GM18511 (cell line): ENCODE results near the gene SPACA7.

Source experiments
- ATAC-seq: cut with Tn5 transposase; IDR thresholded peaks from one replicate; pipeline ENCODE4 v1.9.1; 2021; ENCODE audit warnings: mild to moderate bottlenecking, moderate library complexity; ENCODE audit not compliant: unreplicated experiment

Gene SPACA7, protein sequence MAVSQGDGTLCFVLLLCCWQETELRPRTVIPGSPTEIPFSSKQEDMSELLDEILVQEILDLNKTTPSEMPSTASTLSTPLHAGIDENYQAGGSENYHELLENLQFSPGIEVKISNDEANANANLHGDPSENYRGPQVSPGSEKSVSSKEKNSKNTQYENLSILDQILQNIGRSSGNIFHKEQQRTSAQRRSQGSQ

DNA sequence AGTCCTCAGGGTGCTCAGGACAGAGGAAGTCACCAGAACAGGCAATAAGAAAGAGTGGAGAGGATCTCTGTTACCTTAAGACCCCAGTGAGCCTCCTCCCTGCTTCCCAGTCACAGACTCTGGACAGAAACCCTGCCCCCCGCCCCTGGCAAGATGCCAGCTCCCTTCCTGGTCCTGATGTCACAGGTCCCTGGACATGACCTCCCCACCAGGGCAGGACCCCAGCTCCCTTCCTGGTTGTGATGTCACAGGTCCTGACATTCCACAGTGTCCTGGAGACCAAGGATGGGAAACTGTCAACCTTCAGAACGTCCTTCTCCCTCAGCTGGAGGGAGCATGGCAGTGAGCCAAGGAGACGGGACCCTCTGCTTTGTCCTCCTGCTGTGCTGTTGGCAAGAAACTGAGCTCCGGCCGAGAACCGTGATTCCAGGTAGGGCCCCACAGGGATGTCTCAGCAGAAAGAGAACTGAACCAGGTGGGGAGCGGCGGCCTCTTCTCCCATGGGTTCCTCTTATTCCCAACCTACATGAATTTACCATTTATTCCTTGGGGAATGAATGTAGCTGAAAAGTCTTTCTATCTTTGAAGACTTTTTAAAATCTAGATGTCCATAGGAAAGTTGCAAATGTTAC is at the start of gene SPACA7:
Gene SPACA7 (plus strand): TSS at position 306 of the 632 bp plus-strand sequence. CDS start 31 bp downstream, at position 337.
- no peak for ATAC-seq

DNA sequence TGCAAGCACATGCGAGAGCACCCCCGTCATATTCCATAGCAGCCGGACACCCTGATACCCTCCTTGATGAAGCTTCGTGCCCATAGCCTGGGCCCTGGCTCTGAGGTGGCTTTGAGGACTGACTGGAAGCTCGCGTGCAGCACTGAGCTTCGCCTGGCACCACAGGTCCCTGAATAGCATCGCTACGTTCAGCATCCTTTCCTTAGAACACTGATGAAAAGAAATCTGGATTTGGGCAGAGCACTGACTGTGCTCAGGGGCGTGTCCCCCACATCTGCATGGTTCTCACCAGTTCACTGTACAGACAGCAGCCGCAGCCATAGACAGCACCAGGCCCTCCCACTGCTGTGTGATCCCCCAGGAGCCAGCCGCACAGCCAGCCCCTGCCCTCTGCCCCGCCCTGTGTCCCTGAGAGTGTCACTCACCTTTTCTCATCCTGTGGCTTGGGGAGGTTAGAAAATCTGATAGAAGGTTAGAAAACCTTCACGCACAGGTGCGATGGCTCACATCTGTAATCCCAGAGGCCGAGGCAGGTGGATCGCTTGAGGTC is 49.3 kb upstream of the SPACA7 start:
- ATAC-seq = no peak

DNA sequence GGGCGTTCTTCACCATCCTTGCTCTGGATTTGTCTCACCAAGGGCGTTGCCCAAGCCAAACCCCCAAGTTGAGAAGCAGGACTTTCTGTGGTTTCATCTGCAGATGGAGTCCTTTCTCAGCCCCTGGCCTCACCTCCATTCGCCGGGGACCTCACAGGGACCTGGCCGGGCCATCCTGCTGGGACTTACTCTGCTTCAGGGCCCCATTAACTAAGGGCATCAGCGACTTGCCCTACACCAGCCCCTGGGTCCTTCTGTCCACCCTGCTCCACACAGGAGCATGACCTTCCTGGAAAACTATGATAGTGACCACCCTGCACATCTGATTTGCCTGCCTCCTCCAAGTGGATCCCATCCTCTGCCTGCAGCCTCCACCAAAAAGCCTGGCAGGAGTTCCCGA is 47.2 kb upstream of the SPACA7 start:
- ATAC-seq = no peak

DNA sequence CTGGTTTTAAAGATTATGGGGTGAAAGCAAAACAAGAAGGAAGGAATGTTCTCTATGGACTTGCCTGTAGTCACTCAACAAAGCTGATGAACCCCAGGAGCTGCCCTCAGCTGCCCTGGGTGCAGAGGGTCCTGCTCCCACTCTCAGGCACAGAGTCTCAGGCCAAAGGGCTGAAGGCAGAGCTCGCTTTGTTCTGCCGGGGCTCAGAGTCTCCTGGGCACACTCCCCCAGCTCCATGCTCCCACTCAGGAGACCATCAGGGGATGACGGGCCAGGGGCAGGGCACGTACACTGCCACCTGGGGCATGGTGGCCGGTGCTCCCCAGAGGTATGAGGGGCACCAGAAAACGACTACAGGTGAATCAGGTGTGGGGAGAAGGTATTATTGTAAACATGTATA is 46.8 kb upstream of the SPACA7 start:
- ATAC-seq = no peak

DNA sequence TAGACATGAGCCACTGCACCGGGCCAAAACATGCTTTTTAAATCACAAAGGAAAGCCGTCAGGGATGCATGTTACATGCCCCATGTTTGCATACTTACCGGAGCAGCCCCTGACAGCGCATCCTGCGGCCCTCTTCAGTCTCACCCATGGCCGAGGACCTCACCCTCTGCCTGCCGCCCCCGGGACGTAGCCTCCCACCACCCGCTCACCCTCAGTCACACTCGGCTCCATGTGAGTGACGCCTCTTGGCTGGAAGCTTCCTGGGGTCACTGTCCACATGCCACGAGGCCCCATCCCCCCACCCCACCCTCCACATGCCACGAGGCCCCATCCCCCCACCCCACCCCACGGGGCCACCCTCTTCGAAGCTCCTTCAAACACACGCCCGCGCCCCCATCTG is 46.1 kb upstream of the SPACA7 start:
- no peak for ATAC-seq

DNA sequence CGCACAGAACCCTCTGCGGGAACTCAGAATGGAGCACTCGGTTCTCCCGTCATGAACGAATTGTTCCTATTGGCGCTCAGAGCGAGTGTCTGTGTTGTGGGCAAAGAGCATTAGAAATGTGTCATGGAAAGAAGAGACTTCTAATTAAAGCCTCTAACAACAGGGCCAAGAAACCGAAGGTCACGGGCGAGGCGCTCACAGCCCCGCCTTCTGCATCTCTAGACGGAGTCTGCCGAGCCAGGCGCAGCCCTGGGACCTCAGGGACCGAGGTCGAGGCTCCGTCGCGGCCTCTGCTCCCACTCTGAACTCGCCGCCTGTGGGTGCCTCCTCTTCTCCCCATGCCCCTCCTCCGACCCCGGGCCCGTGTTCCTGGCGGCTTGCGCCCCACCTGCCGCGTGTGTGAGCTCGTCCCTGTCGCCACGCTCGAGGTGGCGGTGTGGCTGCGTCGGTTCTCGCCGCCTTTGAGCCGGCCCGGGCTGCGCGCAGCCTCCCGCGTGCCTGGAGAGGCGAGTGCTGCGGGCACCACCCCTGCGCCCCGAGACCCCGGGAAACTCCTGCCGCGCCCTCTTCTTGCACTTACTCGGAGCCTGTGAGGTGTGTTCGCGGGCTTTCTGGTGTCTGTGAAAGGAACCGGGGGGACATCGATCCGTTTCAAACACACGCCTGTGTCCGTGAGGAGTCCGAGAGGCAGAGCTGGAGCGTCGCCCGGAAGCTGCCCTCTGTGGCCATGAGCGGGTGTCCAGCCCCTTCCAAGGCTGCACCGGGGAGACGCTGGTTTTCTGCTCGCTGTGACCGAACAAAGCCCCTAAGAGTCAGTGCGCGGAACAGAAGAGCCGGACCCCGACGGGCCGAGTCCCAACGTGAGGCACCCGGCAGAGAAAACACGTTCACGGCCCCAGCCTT is 45.4 kb upstream of the SPACA7 start:
- ATAC-seq = no peak

DNA sequence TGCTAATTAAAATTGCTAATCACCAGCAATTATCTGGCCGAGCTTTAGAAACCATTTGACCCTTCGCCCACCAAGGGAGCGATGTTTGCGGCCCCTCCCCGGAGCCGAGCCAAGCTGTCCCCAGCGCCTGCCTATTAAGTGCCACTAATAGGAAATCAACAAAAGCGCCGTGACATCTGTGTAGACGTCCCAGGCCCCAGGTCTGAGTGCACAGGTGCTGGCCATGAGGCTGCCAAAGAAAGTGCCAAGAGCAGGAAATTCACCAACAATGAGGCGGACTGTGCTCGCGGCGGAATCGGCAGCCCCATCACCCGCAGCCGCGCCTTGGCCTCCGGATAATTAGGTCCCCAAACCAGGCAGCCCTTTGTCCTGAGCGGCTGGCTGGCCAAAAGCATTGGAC is 44.5 kb upstream of the SPACA7 start:
- no peak for ATAC-seq

DNA sequence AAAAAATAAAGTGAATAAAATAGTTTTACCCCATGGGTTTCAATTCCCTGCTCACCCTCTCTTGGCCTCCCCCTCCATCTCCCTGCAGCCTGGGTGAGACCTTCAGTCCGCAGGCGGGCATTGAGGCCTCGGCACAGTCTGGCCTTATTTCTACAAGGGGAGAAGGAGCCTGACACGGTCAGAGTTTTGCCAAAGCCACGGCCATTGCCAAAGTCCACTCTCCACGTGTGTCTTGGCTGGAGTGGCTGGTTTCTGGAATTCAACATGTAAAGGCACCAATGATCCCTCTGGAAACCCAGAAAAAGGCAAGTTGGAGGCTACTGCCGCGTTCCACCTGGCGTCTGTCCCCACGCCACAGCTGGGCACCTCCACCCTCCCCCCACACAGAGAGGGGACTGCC is 43.4 kb upstream of the SPACA7 start:
- no peak for ATAC-seq

DNA sequence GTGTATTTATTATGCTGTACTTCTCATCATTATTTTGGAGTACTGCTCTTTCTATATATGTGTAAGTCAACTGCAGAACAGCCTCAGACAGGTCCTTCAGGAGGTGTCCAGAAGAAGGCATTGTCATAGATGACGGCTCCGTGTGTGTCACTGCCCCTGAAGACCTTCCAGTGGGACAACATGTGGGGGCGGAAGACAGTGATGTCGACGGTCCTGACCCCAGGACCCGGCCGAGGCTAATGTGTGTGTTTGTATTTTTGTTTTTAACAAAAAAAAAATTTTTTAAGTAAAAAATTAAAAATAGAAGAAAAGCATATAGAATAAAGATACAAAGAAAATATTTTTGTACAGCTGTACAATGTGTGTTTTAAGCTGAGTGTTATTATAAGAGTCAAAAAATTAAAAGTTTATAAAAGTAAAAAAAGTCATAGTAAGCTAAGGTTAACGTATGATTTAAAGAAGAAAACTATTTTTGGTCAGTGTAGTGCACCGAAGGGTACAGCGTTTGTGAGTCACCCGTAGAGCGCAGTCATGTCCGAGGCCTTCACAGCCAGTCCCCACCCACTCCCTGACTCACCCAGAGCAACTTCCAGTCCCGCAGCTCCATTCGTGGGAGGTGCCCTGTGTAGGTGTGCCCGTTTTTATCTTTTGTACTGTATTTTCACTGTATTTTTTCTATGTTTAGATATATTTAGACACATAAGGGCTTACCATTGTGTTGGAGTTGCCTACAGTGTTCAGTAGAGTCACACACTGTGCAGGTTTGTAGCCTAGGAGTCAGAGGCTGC is 42.2 kb upstream of the SPACA7 start:
- no peak for ATAC-seq

DNA sequence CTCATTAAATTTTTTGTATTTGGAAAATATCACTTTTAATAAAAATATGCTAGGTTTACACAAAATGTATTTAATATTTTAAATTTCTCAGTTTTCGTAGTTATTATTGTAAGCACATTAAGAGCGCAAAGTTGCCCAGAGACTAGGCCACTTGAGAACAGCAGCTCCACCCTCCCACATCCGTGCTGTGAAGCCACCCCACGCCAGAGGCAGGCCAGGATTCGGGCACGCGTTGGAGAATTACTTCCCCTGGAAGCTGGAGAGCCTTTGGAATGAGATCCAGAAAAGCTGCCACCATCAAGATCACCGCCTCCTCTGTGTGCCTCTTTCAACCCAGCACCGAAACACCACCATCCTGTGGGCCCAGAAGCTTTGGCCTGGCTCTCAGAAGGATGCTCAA is 41.0 kb upstream of the SPACA7 start:
- ATAC-seq = no peak

DNA sequence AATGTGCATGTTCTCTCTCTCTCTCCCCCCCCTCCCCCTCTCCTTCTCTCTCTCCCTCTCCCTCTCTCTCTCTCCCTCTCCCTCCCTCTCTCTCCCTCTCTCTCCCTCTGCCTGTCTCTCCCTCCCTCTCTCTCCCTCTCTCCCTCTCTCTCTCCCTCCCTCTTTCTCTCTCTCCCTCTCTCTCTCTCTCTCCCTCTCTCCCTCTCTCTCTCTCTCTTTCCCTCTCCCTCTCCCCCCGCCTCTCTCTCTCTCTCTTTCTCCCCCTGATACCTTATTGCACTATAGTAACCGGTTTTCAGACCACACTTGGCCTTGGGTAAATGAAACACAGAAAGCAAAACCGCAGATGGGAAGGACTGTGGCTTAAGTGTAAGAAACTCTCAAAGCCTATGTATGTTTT is 34.7 kb upstream of the SPACA7 start:
- ATAC-seq = no peak

DNA sequence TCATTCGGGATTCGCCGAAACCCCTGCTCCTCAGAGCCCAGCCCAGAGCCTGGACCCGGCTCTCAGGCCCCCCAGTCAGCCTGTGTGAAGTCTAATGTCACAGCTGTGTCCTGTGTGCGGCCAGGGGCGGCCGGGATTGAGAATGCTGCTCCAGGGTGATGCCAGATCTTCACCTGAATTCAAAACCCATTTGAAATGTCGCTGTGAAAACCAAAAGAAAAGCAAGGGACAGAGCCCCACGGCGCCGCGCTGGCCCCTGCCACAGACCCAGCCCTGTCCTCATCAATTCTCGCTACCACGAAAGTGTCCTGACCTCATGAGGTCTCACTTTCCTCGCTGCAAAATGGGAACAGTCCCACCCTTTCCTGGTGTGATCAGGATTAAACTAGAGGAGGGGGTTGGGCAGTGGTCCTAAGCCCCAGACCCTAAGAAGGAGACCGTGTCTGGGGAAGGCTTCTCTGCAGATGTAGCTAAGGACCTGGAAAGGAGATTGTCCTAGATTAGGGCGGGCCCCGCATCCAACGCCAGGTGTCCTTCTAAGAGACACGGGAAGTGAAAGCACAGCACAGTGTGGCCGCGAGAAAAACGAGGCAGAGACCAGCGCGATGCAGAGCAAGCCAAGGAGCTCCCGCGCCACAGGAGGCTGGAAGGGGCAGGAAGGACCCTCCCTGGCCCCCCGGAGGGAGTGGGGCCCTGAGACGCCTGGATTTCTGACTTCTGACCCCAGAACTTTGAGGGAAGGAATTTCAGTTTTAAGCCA is 34.0 kb upstream of the SPACA7 start:
- ATAC-seq = no peak

DNA sequence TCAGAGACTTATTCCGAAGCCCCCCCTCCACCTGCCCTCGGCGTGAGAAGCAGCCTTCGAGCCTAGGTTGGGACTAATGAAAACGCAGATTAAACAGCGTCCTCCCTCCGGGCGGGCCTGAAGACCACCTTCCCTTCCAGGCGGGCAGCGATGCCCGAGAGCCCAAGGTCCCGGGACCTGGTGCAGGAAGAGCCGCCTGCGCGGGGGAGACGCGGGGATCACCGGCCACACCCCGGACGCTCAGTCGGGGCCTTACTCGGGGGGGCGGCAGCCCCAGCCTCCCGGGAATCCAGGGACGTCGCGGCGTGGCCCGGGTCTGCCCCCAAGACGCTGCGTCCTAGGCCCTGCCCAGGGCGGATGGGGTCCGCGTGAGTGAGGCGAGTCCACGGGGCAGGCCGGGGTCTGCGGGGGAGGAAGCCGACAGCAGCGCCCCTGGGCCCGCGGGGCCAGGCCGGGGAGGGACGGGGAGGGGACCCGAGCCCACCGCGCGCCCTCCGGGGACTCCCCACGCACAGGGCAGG is 33.3 kb upstream of the SPACA7 start:
- no peak for ATAC-seq

DNA sequence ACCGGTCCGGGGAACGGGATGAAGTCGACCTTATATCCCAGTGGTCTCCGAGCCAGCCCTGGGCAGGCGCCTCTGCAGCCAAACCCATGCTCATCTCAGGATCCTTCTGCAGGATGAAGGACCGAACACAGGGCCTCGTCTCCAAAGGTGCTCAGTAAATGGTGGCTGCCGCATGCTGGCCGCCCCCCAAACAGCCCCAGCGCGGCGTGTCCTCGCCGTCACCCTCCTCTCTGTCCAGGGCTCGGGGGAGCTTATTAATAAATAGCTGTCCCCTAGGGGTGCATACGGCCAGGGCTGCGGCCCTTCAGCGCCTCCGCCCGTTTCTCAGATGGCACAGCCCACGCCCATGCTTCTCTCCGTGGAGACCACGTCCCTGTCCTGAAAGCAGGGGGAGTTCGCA is 32.6 kb upstream of the SPACA7 start:
- ATAC-seq = no peak

DNA sequence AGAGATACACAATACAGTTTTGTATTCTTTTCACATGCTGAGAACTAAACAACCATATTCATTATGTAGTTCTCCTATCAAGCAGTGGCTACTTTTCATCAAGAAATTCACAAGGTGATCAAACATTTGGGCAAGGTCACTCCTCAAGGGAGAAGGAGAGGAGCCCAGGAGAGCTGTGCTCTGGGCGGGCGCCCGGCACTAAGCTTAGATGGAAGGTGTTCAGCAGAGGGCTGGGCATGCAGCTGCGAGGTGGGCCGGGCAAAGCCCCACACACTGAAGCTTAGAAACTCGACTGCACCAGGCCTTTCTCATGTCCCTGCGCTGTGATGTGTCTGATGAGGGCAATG is 30.4 kb upstream of the SPACA7 start:
- ATAC-seq = no peak

DNA sequence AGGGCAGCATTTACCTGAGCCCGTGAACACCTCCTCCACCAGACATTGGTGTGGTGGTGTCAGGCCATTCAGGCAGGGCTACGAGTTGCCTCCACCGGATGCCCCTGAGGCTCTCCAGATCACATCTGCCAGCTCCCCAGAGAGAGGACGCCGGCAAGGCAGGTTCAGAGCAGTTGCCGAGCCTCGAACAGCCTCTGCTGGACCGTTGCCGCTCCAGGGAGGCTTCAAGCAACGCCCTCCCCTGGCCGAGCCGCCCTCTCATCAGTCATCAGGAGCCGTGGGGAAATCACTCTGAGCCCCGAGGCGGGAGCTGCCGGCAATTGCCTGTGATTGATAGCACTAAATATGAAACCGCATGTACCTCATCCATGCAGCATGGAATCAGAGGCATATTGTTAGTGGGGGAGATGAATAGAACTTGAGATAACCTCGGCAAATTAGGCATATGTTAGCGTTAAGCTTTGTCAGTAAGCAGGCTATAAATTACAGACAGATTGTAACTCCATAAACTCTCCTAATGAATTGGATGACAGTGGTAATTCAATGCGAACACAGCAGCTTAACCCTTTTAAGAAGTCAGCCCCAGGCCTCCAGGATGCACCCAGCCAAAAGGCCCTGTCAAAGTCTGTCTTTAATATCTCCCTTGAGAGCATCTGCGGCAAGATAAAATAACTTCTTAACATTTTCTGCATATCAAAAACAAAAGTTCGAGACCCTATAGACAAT is 29.8 kb upstream of the SPACA7 start:
- no peak for ATAC-seq

DNA sequence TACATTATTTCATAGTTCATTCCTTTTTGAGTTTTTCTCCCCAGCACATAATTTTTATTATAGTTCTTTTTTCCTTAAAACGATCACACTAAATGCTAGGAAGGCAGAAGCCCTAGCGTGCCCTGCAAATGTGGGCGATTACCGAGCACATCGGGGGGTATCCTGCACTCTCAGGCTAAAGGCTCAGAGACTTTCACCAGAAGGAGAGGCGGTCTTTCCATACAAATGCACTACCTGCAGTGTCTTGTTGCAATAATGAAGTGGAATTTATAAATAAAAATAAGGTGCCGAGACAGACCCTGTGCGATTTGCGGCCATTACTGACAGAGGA is 29.3 kb upstream of the SPACA7 start:
- ATAC-seq = no peak

DNA sequence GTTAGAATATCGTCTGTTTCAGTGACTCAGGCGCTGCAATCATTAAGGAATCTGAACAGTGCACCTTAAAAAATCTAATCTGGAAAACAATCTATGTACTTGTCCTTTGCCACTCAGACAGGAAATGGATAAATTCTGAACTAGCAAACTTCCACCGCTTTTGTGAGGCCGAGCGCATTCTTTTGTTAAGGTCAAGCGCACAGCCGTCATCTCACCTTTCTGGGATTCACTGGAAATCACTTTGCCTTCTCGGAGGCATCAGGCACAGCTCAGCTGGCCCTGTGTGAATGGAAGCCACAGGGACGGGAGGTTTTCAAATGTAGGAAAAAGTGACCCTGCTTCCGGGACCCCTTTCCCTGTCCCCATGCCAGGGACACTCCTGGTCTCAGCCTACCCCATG is 28.2 kb upstream of the SPACA7 start:
- ATAC-seq = no peak

DNA sequence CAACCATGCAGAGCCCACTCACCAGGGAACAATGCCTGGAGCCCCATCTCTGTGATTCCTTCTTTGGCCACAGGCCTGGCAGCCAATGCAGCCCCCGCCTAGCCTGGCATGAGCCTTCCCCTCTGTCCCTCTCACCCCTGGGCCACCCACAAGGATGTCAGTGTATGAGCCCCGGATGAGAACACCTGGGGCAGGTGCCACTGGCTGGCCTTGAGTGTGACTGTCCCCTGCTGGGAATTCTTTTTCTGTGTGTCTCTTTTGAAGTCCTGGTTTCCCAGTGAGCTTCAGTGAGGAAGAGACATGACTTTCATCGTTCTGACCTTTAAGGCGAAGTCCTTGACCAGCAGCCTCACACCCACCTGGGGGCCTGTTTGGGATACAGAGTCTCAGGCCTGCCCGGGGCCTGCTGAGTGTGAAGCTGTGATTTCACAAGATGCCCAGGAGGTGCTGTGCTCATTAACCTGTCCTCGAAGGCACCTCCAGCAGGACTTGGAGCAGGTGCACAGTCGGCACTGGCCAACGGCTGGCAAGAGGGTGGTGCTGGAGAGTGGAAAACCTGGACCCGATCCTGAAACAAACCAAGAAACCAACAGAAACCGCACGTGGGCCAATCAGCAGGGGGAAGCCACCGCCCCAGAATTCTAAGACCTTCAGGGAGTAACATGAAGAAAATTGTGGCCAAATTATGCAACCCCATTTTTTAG is 27.4 kb upstream of the SPACA7 start:
- no peak for ATAC-seq
